MCF 10A (cell line): ENCODE measurements around the gene BRSK2. TPM values are rescaled to one million over a fixed set of nuclear protein-coding genes. Genes with fewer than 3 reads are reported as not detected.

ENCODE experiments used
- BruUV-seq: library from RNA; stranded (reverse); fragments of 400-500 nt; replicated peaks from 2 replicates; lab custom pipeline; 2021; lab: Mats Ljungman, UMichigan
- CTCF ChIA-PET: fragments of 300-600 bp; sonication (Branson Sonifier 250); formaldehyde crosslinking; extraction: SDS; loops from one replicate; lab custom pipeline; 2021; ENCODE audit warnings: antibody characterized with exemption, inconsistent platforms; lab: Yijun Ruan, JAX
- POLR2A ChIA-PET: fragments of 300-600, 350-650 bp; sonication (Branson Sonifier 250); formaldehyde crosslinking; extraction: SDS; loops from one replicate; lab custom pipeline; 2020; ENCODE audit warnings: antibody characterized with exemption, inconsistent platforms; lab: Yijun Ruan, JAX
- DNase-seq: peaks from one replicate; pipeline ENCODE4 v3.0.0-alpha.2; 2018; ENCODE audit not compliant: unreplicated experiment
- H3K27ac Mint-ChIP-seq: one replicate; pipeline ENCODE4 v1.8.0; 2022; ENCODE audit warnings: mild to moderate bottlenecking, low read depth, mixed read lengths; ENCODE audit not compliant: unreplicated experiment
- H3K27me3 Mint-ChIP-seq: one replicate; pipeline ENCODE4 v1.8.0; 2022; ENCODE audit warnings: mixed read lengths; ENCODE audit not compliant: insufficient read depth, unreplicated experiment
- H3K36me3 Mint-ChIP-seq: one replicate; pipeline ENCODE4 v1.8.0; 2022; ENCODE audit warnings: mild to moderate bottlenecking, moderate library complexity, mixed read lengths; ENCODE audit not compliant: insufficient read depth, unreplicated experiment
- H3K4me1 Mint-ChIP-seq: one replicate; pipeline ENCODE4 v1.8.0; 2022; ENCODE audit warnings: mixed read lengths; ENCODE audit not compliant: insufficient read depth, unreplicated experiment
- H3K4me3 Mint-ChIP-seq: one replicate; pipeline ENCODE4 v1.8.0; 2022; ENCODE audit warnings: mild to moderate bottlenecking, moderate library complexity, mixed read lengths; ENCODE audit not compliant: unreplicated experiment
- H3K9me3 Mint-ChIP-seq: one replicate; pipeline ENCODE4 v1.8.0; 2022; ENCODE audit warnings: mixed read lengths; ENCODE audit not compliant: unreplicated experiment
- intact Hi-C: fragments of 100-400 bp; cut with micrococcal nuclease; formaldehyde crosslinking; loops from 2 replicates; pipeline ENCODE4 v1.14.1; 2022
- total RNA-seq: library from RNA; stranded (reverse); gene quantifications from 2 replicates; pipeline ENCODE4 v1.2.3, GENCODE V29; 2022
- TF ChIP-seq, protein P1 (sequence below): fragments of 200-600 bp; IDR thresholded peaks from one replicate; pipeline ENCODE4 v1.8.0; 2022; ENCODE audit warnings: antibody characterized with exemption, mild to moderate bottlenecking; ENCODE audit not compliant: unreplicated experiment

The BRSK2 gene
- total RNA-seq, 1 experiment from 2014 or later, result 0.44 TPM

DNA sequence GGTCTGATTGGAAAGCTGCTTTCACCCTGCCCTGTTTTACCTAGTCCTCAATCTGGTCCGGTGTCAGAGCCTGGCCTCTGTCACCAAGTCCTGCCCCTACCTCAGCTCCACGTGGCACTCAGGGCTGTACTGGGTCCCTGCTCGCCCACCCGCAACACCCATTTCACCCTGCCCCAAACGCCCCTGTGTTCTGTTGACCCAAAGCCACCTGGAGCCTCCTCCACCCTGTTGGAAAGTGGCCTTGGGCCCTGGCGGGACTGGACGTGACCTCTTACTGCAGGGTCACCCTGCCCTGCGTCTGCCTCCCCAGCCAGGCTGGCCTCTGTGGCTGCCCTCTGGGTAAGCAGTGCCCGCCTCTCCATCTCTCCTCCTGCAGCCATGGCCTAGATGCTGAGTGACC lies 21.5 kb upstream of the BRSK2 start:
- H3K36me3 Mint-ChIP-seq, result no peaks in the 10 kb centered on the region
- H3K9me3 Mint-ChIP-seq, result no peaks in the 10 kb centered on the region
- no peaks in the 10 kb centered on the region for H3K4me1 Mint-ChIP-seq
- BruUV-seq, result no TSS peak
- H3K27ac Mint-ChIP-seq, result no peak overlapping the region
- ChIA-PET CTCF (no interaction called here), POLR2A (no interaction called here)
- DNase-seq, result no peak
- TF ChIP-seq, protein P1, sequence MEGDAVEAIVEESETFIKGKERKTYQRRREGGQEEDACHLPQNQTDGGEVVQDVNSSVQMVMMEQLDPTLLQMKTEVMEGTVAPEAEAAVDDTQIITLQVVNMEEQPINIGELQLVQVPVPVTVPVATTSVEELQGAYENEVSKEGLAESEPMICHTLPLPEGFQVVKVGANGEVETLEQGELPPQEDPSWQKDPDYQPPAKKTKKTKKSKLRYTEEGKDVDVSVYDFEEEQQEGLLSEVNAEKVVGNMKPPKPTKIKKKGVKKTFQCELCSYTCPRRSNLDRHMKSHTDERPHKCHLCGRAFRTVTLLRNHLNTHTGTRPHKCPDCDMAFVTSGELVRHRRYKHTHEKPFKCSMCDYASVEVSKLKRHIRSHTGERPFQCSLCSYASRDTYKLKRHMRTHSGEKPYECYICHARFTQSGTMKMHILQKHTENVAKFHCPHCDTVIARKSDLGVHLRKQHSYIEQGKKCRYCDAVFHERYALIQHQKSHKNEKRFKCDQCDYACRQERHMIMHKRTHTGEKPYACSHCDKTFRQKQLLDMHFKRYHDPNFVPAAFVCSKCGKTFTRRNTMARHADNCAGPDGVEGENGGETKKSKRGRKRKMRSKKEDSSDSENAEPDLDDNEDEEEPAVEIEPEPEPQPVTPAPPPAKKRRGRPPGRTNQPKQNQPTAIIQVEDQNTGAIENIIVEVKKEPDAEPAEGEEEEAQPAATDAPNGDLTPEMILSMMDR, result no peak
- intact Hi-C loops, result no loop called here
- H3K4me3 Mint-ChIP-seq, result no peak overlapping the region
- H3K27me3 Mint-ChIP-seq, result peaks cover 33% of the 10 kb centered on the region

DNA sequence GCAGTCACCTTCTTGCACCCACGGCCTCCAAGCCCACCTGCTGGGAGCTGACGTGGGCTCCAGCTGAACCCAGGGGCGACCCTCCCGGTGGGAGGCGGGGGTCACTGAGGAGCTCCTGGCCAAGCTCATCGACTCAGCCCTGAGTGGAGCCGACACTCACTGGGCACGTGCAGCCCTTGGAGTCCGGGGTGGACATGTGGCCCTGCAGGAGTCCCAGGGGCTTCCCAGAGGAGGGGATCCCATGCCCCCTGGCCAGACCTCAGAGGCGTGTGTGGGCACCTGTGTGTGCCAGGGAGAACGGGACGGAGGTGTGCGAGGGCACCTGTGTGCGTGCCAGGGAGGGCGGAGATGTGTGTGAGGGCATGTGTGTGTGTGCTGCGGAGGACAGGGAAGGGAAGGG lies 20.8 kb upstream of the BRSK2 start:
- TF ChIP-seq, protein P1, result no peak
- H3K9me3 Mint-ChIP-seq, result no peaks in the 10 kb centered on the region
- ChIA-PET CTCF (no interaction called here), POLR2A (no interaction called here)
- no peak overlapping the region for H3K27ac Mint-ChIP-seq
- intact Hi-C loops, result no loop called here
- no peaks in the 10 kb centered on the region for H3K36me3 Mint-ChIP-seq
- BruUV-seq, result no TSS peak
- H3K4me3 Mint-ChIP-seq, result no peak overlapping the region
- no peaks in the 10 kb centered on the region for H3K4me1 Mint-ChIP-seq
- peaks cover 25% of the 10 kb centered on the region for H3K27me3 Mint-ChIP-seq
- DNase-seq, result no peak

DNA sequence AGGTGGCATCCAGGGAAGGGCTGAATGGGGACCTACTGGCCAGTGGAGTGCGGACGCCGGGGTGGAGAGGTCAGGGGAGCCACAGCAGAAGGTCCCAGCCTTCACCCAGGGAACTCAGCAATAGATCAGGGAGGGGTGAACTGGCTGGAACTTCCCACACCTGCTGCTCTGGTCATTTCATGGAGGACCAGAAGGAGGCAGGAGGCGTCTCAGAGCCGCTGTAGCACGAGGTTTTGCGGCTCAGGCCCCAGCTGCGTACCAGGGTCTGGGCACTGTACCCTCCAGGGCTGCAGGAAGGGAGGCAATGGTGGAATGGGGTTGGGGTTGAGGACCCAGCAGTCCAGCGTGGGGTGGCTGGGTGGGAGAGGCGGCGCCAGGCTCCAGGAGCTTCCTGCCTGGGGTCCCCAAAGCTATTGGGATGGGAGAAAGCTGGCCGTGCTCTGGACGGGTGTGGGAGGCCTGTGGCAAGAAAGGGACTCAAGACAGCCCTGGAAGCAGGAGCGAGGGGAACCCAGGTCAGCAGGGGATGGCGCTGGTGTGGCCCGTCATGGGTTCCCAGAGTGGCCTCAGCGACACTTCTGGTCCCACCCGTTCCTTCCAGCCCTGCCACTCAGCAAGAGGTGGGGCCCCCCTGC lies 20.2 kb upstream of the BRSK2 start:
- POLR2A ChIA-PET, result no interaction called here
- CTCF ChIA-PET, result interaction anchor here (0.6 kb wide), 1 partner anchor 639 kb away, joined by 3 read pairs; no protein-coding TSS in a partner anchor
- BruUV-seq, result no TSS peak
- Mint-ChIP-seq H3K27ac (no peak overlapping the region), H3K4me1 (no peaks in the 10 kb centered on the region), H3K36me3 (no peaks in the 10 kb centered on the region), H3K27me3 (peaks cover 20% of the 10 kb centered on the region), H3K4me3 (no peak overlapping the region), H3K9me3 (no peaks in the 10 kb centered on the region)
- TF ChIP-seq, protein P1, result no peak
- intact Hi-C loops, result no loop called here
- DNase-seq, result no peak

DNA sequence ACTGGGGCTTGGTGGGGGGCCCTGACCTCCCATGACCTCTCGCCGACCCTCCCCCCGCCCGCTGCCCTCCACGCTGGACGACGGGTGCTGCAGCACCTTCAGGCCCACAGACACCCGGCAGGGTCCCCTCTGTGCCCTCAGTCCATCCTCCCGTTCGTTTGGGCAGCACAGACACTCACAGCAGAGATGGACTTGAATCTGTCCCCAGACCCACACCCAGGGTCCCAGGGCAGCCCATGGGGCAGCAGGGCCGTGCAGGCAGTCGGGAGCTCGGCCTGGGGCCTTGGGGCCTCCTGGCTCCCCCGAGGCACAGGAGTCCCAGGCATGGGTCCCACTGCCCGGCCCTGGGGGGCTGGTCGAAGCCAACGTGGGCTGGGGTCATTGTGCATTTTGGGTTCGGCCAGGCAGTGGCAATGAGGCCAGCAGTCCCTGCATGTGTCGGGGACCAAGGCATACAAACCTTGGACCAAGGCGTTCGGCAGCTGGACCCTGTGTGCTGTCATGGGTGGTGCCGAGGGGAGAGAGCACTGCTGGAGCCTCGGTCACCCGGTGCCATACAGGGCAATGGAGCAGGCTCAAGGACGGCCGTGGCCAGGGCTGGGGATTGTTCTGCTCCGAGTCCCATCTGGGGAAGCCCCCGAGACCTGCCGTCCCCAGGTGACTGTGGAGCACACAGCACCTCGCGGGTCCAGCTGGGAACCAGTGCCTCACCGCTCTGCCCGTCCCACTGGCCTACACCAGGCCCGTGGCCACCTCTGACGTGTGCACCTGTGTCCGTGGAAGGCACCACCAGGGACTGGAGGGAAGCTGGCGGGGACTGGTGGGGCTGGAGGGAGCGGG lies 19.3 kb upstream of the BRSK2 start:
- intact Hi-C loops, result no loop called here
- Mint-ChIP-seq H3K9me3 (no peaks in the 10 kb centered on the region), H3K4me3 (no peak overlapping the region), H3K4me1 (no peaks in the 10 kb centered on the region), H3K27me3 (peaks cover 13% of the 10 kb centered on the region), H3K36me3 (no peaks in the 10 kb centered on the region), H3K27ac (no peak overlapping the region)
- ChIA-PET POLR2A (no interaction called here), CTCF (interaction anchor here (0.6 to 0.7 kb wide), 2 partner anchors 14 to 638 kb away, joined by 3 to 4 read pairs; no protein-coding TSS in a partner anchor)
- TF ChIP-seq, protein P1, result no peak
- no peak for DNase-seq
- no TSS peak for BruUV-seq
